Adrenal gland (tissue), 12 donors: ENCODE results near the gene KRT25. TPM values are rescaled to one million over a fixed set of nuclear protein-coding genes. Genes with fewer than 3 reads are reported as not detected.
A peak's percentile ranks its signal among the peaks of the same experiment; 100 is the strongest.

ENCODE experiments used
- DNase-seq, 7 donors: peaks; one replicate each; pipeline ENCODE4 v3.0.0-alpha.2; 2019 to 2020
- H3K27ac ChIP-seq, 5 donors: fragments of 200-600 bp; sonication (generic) in 4 of 5; 1 replicate in 3 of 5; 2 replicates in 2 of 5; pipeline versions ENCODE4 v1.5.1 to v1.8.0; 2016 to 2020; ENCODE audit warnings: mild to moderate bottlenecking in 1 of 5
- H3K27me3 ChIP-seq: fragments of 200-600 bp; 2 replicates; pipeline ENCODE4 v1.8.0; 2021
- H3K36me3 ChIP-seq, 2 donors: fragments of 200-600 bp; replicated peaks in 1 of 2; 1 replicate in 1 of 2; 2 replicates in 1 of 2; pipeline versions ENCODE4 v1.5.1 to v1.8.0; 2018 to 2022
- H3K4me1 ChIP-seq, 2 donors: fragments of 200-600 bp; replicated peaks in 1 of 2; 1 replicate in 1 of 2; 2 replicates in 1 of 2; pipeline versions ENCODE4 v1.5.1 to v1.8.0; 2018 to 2021
- H3K4me3 ChIP-seq, 4 donors: fragments of 200-600 bp; sonication (generic) in 3 of 4; one replicate each; pipeline ENCODE4 v1.5.1; 2016 to 2018
- H3K9me3 ChIP-seq, 3 donors: fragments of 200-600 bp; sonication (generic) in 1 of 3; replicated peaks in 1 of 3; 1 replicate in 2 of 3; 2 replicates in 1 of 3; pipeline versions ENCODE4 v1.5.1 to v1.8.0; 2016 to 2021
- CTCF ChIP-seq, 6 experiments: fragments of 450-650 bp in 4 of 6; fragments of 200-600 bp in 2 of 6; sonication (generic) in 1 of 6; IDR thresholded peaks; 1 replicate in 5 of 6; 2 replicates in 1 of 6; pipeline versions ENCODE4 v1.5.1 to v1.8.0; 2016 to 2021; ENCODE audit warnings: antibody characterized with exemption in 6 of 6, mild to moderate bottlenecking in 2 of 6, moderate library complexity in 1 of 6
- POLR2A ChIP-seq, 2 donors: fragments of 450-650 bp; IDR thresholded peaks; one replicate each; pipeline ENCODE4 v1.6.1; 2017; ENCODE audit warnings: antibody characterized with exemption in 2 of 2, mild to moderate bottlenecking in 2 of 2, moderate library complexity in 1 of 2
- WGBS, 4 donors: extraction: QIAGEN DNeasy Blood & Tissue Kit in 2 of 4; methylation state at CpG; one replicate each; pipeline versions ENCODE4 v1.1.5 to v1.1.7; 2013 to 2017; 5-methylcytosine and 5-hydroxymethylcytosine counted together
- intact Hi-C, 2 donors: fragments of 100-400 bp; cut with DNase I; formaldehyde crosslinking; loops; one replicate each; pipeline versions ENCODE4 v1.14.1 to v1.15.0; 2022 to 2023
- polyA plus RNA-seq, 3 donors: library from polyadenylated mRNA; stranded (reverse); fragments of 200-250 nt in 2 of 3; fragments of 350-450 nt in 1 of 3; fragmentation: Illumina TruSeq in 1 of 3; extraction: RNeasy Lipid Tissue Mini Kit (QIAGEN cat#74804) in 1 of 3; gene quantifications; one replicate each; pipeline ENCODE4 v1.2.3, GENCODE V29; 2013 to 2014
- total RNA-seq, 9 donors: library from RNA; depleted of rRNA in 4 of 9; stranded (reverse); fragments of >200 nt in 4 of 9; fragments of 120-200 nt in 1 of 9; fragmentation: NEBNext Ultra II Directional in 1 of 9; extraction: Animal tissue kit (Norgen Biotek cat#: 25700) in 1 of 9; gene quantifications; one replicate each; pipeline versions ENCODE4 v1.1.0 to v1.2.4, GENCODE V29; 2013 to 2023
- donor health status: healthy with polysubstance abuse.
- donor health status: Bipolar disorder and iron deficiency.
- donor health status: DM: yes; HTN: yes; CAD: no.
- donor health status: DM: no; HTN: no; CAD: no.
- donor health status: DM: no; HTN: no; CAD: no.
- donor health status: DM: yes; HTN: yes; CAD: no.

The KRT25 gene
- total and polyA plus RNA-seq, 12 donors = not detected

- intact Hi-C loops = no loop called here
- no peak for DNase-seq
- TF ChIP-seq POLR2A (IDR thresholded peaks at IDR 0.05) = no peak
- no peak for TF ChIP-seq CTCF (IDR thresholded peaks at IDR 0.05)
- peak overlapping the region in 1 of 4 donors; percentile 10 for H3K4me3 ChIP-seq
- WGBS, 4 donors = 21 to 39% (median 29%) methylated on average over 32 to 37 of the region's 37 CpGs
- H3K27ac ChIP-seq = no peak overlapping the region
- H3K36me3 ChIP-seq = no peaks in the 10 kb centered on the region
- H3K4me1 ChIP-seq = no peaks in the 10 kb centered on the region
- H3K27me3 ChIP-seq = peaks cover 26% of the 10 kb centered on the region
- no peaks in the 10 kb centered on the region for H3K9me3 ChIP-seq
These were observed 24.2 kb upstream of the KRT25 start for GRCh38 chr17:40779181-40779909.

DNA sequence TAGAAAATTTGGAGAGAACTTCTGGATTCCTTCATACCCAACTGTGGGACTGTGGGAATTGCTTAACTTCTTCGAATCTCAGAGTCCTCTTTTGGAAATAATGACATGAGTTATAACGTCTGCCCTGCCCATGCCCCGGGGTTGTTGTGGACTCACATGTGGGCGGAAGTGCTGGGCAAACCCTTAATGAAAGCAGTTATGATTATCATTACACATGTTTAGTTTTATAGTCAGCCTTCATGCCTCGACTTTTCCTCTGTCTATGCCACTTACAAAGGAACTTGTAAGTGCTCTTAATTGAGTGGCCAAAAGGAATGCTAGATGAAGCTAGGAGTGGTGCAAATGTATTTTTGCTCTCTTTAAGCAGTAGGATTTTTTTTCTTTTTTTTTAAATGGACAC is 23.3 kb upstream of the KRT25 start:
- peaks cover 26% of the 10 kb centered on the region for H3K27me3 ChIP-seq
- no peaks in the 10 kb centered on the region for H3K4me1 ChIP-seq
- 60 to 73% (median 67%) methylated on average over 5 of the region's 5 CpGs for WGBS, 4 donors
- no peaks in the 10 kb centered on the region for H3K9me3 ChIP-seq
- TF ChIP-seq POLR2A (IDR thresholded peaks at IDR 0.05) (no peak), CTCF (IDR thresholded peaks at IDR 0.05) (no peak)
- no peak overlapping the region for H3K27ac ChIP-seq
- H3K4me3 ChIP-seq = no peak overlapping the region
- DNase-seq = no peak
- H3K36me3 ChIP-seq = no peaks in the 10 kb centered on the region
- intact Hi-C loops = no loop called here

- DNase-seq = no peak
- Histone ChIP-seq H3K9me3 (no peaks in the 10 kb centered on the region), H3K4me3 (no peak overlapping the region), H3K36me3 (no peaks in the 10 kb centered on the region), H3K27me3 (peaks cover 26% of the 10 kb centered on the region), H3K27ac (no peak overlapping the region), H3K4me1 (no peaks in the 10 kb centered on the region)
- intact Hi-C loops = no loop called here
- 76 to 88% (median 80%) methylated on average over 3 of the region's 3 CpGs for WGBS, 4 donors
- TF ChIP-seq POLR2A (IDR thresholded peaks at IDR 0.05) (no peak), CTCF (IDR thresholded peaks at IDR 0.05) (no peak)
These were observed 22.8 kb upstream of the KRT25 start for GRCh38 chr17:40777971-40778370.

GRCh38 chr17:40777459-40777858 is 22.3 kb upstream of the KRT25 start:
- 64 to 73% (median 67%) methylated on average over 7 of the region's 7 CpGs for WGBS, 4 donors
- peaks cover 27% of the 10 kb centered on the region for H3K27me3 ChIP-seq
- H3K27ac ChIP-seq = no peak overlapping the region
- DNase-seq = no peak
- H3K36me3 ChIP-seq = no peaks in the 10 kb centered on the region
- TF ChIP-seq POLR2A (IDR thresholded peaks at IDR 0.05) (no peak), CTCF (IDR thresholded peaks at IDR 0.05) (no peak)
- H3K9me3 ChIP-seq = no peaks in the 10 kb centered on the region
- no peak overlapping the region for H3K4me3 ChIP-seq
- no peaks in the 10 kb centered on the region for H3K4me1 ChIP-seq
- intact Hi-C loops = no loop called here
